Measurements from ENCODE around the gene RIBC1. TPM values are rescaled to one million over a fixed set of nuclear protein-coding genes. Genes with fewer than 3 reads are reported as not detected.

RIBC1 gene
- total RNA-seq, result 0.32 TPM
- polyA plus RNA-seq, result 1.3 TPM

DNA sequence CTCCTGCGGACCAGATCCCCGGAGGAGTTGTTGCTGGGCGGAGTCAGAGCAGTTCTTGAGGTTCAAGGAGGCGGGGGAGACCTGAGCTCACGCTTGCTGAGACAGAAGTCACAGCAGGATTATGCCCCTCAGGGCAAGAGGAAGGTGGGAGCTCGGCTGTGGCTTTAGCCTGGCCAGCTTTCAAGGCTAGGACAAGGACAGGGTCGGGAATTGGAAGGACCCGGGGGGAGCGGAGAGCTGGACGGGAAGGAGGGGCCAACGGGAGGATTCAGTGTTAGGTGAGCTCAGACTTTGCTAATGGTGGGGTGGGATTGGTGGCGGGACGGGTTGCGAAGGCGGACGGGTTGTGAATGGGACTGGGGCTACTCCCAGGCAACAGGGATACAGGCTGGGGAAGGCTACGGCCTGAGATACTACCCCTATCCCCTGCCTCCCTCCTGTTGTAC, at the start of gene RIBC1:
Gene RIBC1, plus strand, starts transcription at position 13 of the 446 bp plus-strand sequence. CDS start 3,404 bp downstream, outside the sequence.
- WGBS, result 2% methylated on average over 17 of the region's 17 CpGs
- no peak for DNase-seq (ENCODE audit: extremely low spot score)
- H3K4me1 ChIP-seq (ENCODE audit: insufficient read depth), result peaks cover 2% of the 10 kb centered on the region
- H3K4me3 ChIP-seq (ENCODE audit: low read depth, low read length), result peak within 1 kb of the TSS; percentile 61
- H3K27ac ChIP-seq (ENCODE audit: low read depth), result peak within 1 kb of the TSS; percentile 91
- H3K36me3 ChIP-seq (ENCODE audit: insufficient read depth), result no peaks in the 10 kb centered on the region

DNA sequence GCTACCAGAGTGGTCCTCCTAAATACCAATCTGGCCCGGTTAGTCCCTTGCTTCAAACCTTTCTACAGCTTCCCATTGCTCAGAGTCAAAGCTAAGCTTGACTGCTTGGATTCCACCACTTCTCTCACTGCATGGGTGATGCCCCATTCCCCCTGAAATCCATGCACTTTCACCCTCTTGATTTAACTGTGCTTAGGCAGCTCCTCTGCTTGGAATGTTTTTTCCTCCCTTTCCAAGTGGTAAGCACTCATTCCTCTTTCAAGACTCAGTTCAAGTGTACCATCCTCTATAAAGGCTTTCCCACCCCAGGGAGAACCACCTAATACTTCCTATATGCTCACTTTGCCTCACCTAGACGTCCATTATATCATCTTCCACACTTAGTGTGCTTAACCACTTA, 49.4 kb upstream of the RIBC1 start:
- WGBS, result 59% methylated on average over 2 of the region's 2 CpGs
- no peak for DNase-seq (ENCODE audit: extremely low spot score)

DNA sequence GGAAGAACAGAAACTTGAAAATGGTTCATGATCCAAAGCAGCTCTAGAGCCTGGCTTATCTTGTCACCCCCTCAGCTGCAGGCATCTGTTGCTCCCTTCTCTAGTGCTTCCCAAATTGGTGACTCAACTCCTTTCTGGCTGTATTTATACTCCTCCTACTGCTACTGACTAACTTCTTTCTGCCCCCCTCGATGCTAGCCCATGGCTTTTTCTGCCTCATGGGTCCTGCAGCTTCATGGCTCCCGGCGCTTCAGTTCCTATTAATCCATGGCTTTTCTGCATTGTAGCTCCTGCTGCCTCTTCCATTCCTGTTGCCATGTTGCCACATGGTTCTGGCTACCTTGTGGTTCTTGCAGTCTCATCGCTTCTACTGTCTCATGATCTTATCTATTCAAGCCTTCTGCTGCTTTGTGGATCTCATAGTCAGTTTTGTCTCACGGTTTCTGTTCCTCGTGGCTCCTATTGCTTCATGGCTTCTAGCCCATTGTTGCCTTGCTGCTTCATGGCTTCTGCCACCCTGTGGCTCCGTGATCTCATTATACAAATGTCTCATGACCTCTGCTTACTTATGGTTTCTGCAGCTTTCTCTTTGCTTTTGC, 48.4 kb upstream of the RIBC1 start:
- WGBS, result 87% methylated on average over 7 of the region's 7 CpGs
- no peak for DNase-seq (ENCODE audit: extremely low spot score)

More for the DNA sequence above, 49.4 kb upstream of the RIBC1 start:
- H3K4me3 ChIP-seq (ENCODE audit: low read depth, low read length), result no peak overlapping the region
- no peaks in the 10 kb centered on the region for H3K36me3 ChIP-seq (ENCODE audit: insufficient read depth)
- H3K27ac ChIP-seq (ENCODE audit: low read depth), result no peak overlapping the region
- no peaks in the 10 kb centered on the region for H3K4me1 ChIP-seq (ENCODE audit: insufficient read depth)

DNA sequence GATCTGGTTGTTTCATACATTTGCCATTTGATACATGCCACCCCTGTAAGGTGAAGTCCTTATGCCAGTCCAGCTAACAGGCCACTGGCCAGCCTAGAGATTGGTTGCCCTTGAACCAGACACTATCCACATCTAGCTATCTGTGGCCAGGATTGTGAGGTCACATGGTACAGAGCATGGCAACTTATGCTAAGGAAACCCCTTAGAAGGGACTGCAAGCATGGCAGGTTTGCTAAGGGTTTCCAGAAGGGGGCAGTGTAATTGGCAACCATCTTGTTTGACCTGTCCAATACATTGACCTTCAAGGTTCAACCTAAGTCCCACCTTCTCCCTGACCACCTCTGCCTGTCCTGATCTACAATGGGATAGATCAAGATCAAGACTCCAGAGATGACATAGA, 47.8 kb upstream of the RIBC1 start:
- no peak for DNase-seq (ENCODE audit: extremely low spot score)
- Histone ChIP-seq H3K36me3 (ENCODE audit: insufficient read depth) (no peaks in the 10 kb centered on the region), H3K4me3 (ENCODE audit: low read depth, low read length) (no peak overlapping the region), H3K4me1 (ENCODE audit: insufficient read depth) (no peaks in the 10 kb centered on the region), H3K27ac (ENCODE audit: low read depth) (no peak overlapping the region)

More for the DNA sequence above, 48.4 kb upstream of the RIBC1 start:
- no peak overlapping the region for H3K4me3 ChIP-seq (ENCODE audit: low read depth, low read length)
- no peaks in the 10 kb centered on the region for H3K36me3 ChIP-seq (ENCODE audit: insufficient read depth)
- H3K4me1 ChIP-seq (ENCODE audit: insufficient read depth), result no peaks in the 10 kb centered on the region
- no peak overlapping the region for H3K27ac ChIP-seq (ENCODE audit: low read depth)

DNA sequence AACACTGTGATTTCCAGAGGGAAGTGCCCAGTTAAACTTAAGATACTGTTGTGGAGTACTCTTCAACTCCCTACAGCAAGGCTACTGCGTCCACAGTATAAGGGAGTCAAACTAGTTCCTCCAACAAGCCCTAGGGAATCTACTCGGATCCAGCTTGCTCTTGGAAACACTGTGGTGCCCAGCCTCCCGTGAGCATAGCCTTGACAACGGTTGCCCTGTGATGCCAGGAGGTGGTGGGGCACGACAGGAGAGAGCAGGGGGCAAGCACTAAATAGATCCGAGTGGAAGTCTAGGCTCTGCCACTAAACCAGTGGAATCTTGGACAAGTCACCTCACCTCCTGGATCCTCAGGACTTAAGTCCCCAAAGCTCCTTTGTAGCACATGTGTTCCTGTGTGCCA, 45.8 kb upstream of the RIBC1 start:
- Histone ChIP-seq H3K4me1 (ENCODE audit: insufficient read depth) (no peaks in the 10 kb centered on the region), H3K36me3 (ENCODE audit: insufficient read depth) (no peaks in the 10 kb centered on the region), H3K27ac (ENCODE audit: low read depth) (no peak overlapping the region), H3K4me3 (ENCODE audit: low read depth, low read length) (no peak overlapping the region)
- no peak for DNase-seq (ENCODE audit: extremely low spot score)
- WGBS, result 79% methylated on average over 6 of the region's 6 CpGs

DNA sequence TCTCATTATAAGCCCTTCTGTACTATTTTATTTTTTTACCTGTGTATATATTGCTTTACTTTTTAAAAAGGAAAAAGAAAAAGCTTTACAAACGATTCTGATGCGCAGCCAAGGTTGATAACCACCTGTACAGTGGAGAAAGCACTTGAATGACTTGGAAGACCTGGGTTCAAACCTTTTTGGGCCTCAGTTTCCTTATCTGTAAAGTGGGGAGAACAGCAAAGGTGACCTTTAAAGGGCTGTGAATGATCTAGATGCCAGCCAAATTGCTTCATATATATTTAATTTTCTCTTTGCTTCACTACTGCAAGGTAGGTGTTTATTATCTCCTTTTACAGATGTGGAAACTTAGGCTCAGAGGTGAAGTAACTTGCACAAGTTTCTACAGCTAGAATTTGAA, 45.2 kb upstream of the RIBC1 start:
- H3K4me1 ChIP-seq (ENCODE audit: insufficient read depth), result no peaks in the 10 kb centered on the region
- no peak overlapping the region for H3K4me3 ChIP-seq (ENCODE audit: low read depth, low read length)
- no peak for DNase-seq (ENCODE audit: extremely low spot score)
- no peak overlapping the region for H3K27ac ChIP-seq (ENCODE audit: low read depth)
- H3K36me3 ChIP-seq (ENCODE audit: insufficient read depth), result no peaks in the 10 kb centered on the region
- 92% methylated on average over 2 of the region's 2 CpGs for WGBS

DNA sequence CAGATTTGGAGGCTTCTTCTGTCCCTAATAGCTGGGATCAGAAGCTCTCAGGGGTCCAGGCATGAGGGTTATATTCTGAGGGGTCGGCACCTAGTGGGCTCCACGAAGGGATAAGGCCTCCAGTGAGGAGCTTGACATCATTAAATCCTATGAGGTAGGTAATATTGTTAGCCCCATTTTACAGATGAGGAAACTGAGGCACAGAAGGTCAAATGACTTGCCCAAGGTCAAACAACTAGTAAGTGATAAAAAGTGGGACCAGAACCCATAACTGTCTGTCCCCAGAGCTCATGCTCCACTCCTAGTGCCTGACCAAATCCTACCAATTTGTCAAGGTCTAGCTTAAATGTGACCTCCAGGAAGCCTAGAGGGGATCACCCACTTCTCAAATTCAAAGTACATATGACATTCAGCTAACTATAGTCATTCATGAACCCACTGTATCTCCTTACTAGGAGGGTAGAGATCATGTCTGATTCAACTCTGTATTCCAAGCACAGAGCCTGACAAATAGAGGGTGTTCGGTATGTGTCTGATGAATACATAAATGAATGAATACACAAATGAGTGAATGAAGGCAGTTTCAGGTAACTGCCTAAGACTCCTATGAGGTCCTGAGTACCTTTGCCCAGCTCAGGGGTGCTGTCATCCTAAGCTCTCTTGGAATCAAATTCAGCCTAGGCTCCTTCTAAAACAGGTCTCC, 43.5 kb upstream of the RIBC1 start:
- no peaks in the 10 kb centered on the region for H3K4me1 ChIP-seq (ENCODE audit: insufficient read depth)
- no peak for DNase-seq (ENCODE audit: extremely low spot score)
- peaks cover 3% of the 10 kb centered on the region for H3K36me3 ChIP-seq (ENCODE audit: insufficient read depth)
- no peak overlapping the region for H3K27ac ChIP-seq (ENCODE audit: low read depth)
- WGBS, result 96% methylated on average over 3 of the region's 3 CpGs
- H3K4me3 ChIP-seq (ENCODE audit: low read depth, low read length), result no peak overlapping the region

DNA sequence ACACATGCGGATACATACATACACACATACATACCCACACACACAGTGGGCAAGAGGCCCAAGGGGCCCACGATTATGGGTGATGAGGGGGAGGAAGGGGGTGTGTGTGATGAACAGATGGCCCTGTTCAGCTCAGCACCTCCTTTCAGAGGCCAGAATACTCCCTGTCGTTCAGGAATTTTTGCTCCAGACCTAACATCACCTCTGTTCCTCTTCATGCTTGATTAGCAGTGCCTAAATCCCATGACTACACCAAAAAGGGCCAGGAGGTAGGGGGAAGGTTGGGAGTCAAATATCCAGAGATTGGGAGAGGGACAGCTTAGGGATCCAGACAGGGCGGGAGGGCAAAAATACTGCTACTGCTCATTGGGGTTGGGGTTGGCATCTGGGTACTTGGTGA, 42.9 kb upstream of the RIBC1 start:
- peaks cover 3% of the 10 kb centered on the region for H3K36me3 ChIP-seq (ENCODE audit: insufficient read depth)
- no peak for DNase-seq (ENCODE audit: extremely low spot score)
- no peak overlapping the region for H3K27ac ChIP-seq (ENCODE audit: low read depth)
- 68% methylated on average over 4 of the region's 4 CpGs for WGBS
- no peaks in the 10 kb centered on the region for H3K4me1 ChIP-seq (ENCODE audit: insufficient read depth)
- no peak overlapping the region for H3K4me3 ChIP-seq (ENCODE audit: low read depth, low read length)

DNA sequence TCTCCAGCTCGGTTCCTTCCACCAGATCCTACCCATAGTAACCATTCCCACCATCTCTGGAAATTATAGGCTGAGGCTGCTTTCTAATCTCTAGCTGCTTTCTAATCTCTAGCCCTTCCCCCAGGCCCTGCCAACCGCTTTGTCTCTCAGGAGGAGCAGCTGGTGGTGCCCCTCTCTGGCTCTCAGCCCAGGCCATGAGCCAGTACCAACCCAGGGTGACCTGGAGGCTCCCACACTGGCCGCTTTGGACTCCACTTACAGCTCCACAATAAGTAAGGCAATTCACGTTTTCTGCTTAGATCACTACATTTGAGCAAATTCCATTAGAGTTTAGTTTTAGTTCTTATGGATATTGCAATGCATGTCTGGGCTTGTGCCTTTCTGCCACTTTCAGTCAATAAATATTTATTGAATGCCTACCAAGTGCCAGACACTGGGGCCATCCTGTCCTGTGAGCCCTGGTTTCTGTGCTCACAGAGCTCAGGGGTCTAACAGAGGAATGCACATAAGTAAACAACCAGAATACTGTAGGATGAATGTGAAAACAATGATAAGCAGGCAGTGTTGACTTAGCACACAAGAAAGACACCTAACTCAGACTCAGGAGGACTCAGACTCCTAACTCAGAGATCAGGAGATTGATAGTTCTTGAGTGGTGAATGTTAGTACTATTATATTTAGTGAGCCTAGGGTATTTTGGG, 39.1 kb upstream of the RIBC1 start:
- H3K4me1 ChIP-seq (ENCODE audit: insufficient read depth), result no peaks in the 10 kb centered on the region
- H3K4me3 ChIP-seq (ENCODE audit: low read depth, low read length), result no peak overlapping the region
- H3K27ac ChIP-seq (ENCODE audit: low read depth), result no peak overlapping the region
- no peak for DNase-seq (ENCODE audit: extremely low spot score)
- peaks cover 3% of the 10 kb centered on the region for H3K36me3 ChIP-seq (ENCODE audit: insufficient read depth)
- 80% methylated on average over 4 of the region's 4 CpGs for WGBS

DNA sequence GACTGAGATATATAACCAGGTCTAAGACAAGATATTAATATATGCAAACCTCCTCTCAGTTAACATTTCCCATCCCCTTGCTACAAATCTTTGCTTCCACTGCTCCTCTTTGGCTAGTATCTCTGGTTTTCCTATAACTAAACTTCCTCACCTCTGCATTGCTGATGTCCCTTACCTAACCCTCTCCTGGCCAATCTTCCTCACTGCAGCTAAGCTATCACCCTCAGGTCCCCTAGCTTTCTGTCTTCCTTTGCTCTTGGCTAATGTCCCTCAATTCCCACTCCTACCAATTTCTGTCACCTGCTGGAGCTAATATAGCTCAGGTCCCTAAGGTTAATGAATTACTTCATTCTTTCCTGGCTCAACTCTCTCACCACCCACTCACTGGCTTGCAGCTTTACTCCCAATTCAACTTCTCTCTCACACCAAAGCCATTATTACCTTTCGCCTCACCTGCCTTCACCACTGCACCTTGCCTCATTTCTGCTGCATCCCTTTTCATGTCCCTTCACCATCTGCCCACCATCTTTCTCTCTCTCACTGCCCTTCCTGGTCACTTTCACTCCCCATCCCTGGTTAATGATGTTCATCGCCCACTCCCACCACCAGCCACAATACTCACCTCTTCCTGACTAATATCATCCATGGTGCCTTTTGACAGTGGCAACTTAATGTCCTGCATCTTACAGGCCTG, 26.9 kb upstream of the RIBC1 start:
- Histone ChIP-seq H3K36me3 (ENCODE audit: insufficient read depth) (peaks cover 2% of the 10 kb centered on the region), H3K4me1 (ENCODE audit: insufficient read depth) (no peaks in the 10 kb centered on the region), H3K27ac (ENCODE audit: low read depth) (no peak overlapping the region), H3K4me3 (ENCODE audit: low read depth, low read length) (no peak overlapping the region)
- WGBS, result 96% methylated on average over 2 of the region's 2 CpGs
- DNase-seq (ENCODE audit: extremely low spot score), result no peak

DNA sequence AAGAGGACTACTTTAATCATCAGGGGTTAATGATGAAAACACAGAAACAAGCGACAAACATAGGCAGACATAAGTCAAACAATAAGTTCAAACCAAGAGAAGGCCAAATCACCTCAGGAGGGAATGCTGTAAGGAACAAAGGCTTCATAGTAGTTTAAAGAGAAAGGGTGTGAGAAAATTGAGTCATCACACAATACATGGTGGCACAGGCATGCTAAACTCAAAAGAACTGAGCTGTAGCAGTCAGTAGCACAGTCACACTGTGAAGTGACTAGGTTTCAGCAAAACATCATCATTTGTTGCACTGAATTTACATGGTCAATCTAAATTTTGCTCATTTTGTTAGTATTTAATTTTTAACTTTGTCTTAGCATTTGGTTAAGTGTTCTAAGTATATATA, 24.5 kb upstream of the RIBC1 start:
- no peak overlapping the region for H3K27ac ChIP-seq (ENCODE audit: low read depth)
- no peak for DNase-seq (ENCODE audit: extremely low spot score)
- H3K4me1 ChIP-seq (ENCODE audit: insufficient read depth), result no peaks in the 10 kb centered on the region
- no peak overlapping the region for H3K4me3 ChIP-seq (ENCODE audit: low read depth, low read length)
- H3K36me3 ChIP-seq (ENCODE audit: insufficient read depth), result peaks cover 2% of the 10 kb centered on the region
- WGBS, result 97% methylated on average over 1 of the region's 1 CpG

DNA sequence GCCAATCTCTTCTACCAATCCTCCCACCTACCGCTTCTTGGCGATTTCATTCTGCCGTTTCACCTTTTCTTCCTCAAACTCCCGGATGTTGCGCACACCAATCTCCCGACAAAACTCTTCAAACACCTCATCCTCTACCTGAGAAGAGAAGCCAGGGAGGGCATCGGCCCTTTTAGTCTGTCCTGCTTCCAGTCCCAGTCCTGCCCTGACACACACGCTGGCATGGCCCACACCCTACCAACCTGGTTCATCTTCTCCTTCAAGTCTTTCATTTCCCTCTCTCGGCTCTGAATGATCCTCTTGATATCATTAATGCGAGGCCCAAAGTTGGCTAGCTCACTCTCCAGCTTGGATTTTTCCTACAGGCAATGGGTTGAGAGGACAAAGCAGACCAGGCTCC, 19.1 kb upstream of the RIBC1 start:
- no peak overlapping the region for H3K4me3 ChIP-seq (ENCODE audit: low read depth, low read length)
- H3K27ac ChIP-seq (ENCODE audit: low read depth), result no peak overlapping the region
- WGBS, result 96% methylated on average over 10 of the region's 10 CpGs
- H3K4me1 ChIP-seq (ENCODE audit: insufficient read depth), result no peaks in the 10 kb centered on the region
- H3K36me3 ChIP-seq (ENCODE audit: insufficient read depth), result no peaks in the 10 kb centered on the region
- no peak for DNase-seq (ENCODE audit: extremely low spot score)

DNA sequence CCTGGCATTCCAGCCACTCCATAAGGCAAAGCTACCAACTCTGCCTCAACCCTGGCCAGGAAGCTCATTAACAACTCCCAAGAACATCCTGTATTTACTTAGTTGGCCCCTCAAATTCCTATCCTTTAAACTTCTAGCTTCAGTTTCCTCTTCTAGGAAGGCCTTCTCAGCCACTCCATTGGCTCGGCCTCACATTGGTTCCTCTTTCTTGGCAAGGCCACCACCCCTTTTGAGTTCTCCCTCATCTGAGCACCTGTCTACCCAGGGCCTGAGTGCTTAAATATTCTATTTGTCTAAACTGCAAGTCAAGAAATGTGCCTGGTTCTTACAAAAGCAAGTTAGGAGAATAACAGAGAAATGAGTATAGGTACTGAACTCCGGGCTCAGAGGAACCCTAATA, 10.2 kb upstream of the RIBC1 start:
- Histone ChIP-seq H3K36me3 (ENCODE audit: insufficient read depth) (peaks cover 5% of the 10 kb centered on the region), H3K27ac (ENCODE audit: low read depth) (no peak overlapping the region), H3K4me1 (ENCODE audit: insufficient read depth) (no peaks in the 10 kb centered on the region), H3K4me3 (ENCODE audit: low read depth, low read length) (no peak overlapping the region)
- DNase-seq (ENCODE audit: extremely low spot score), result no peak
- WGBS, result 92% methylated on average over 2 of the region's 2 CpGs

All from urinary bladder (tissue), 4 donors.